DND-41 (cell line): ENCODE results near the gene C1R.

Experiments used
- ATAC-seq: fragments of 200-7000 bp; cut with Tn5 transposase; 3 replicates; pipeline ENCODE4 v1.9.1; 2021; ENCODE audit warnings: low read depth; ENCODE audit not compliant: insufficient read depth
- DNase-seq: peaks from one replicate; pipeline ENCODE4 v3.0.0-alpha.2; 2020
- H2AFZ ChIP-seq: 2 replicates; pipeline ENCODE4 v1.6.0; 2012; ENCODE audit warnings: low read depth, low read length
- H3K27ac ChIP-seq: 2 replicates; pipeline ENCODE4 v1.5.1; 2012; ENCODE audit warnings: low read length, inconsistent platforms
- H3K27me3 ChIP-seq: fragments of 200-600 bp; sonication (generic); 2 replicates; pipeline ENCODE4 v1.6.0; 2012; ENCODE audit warnings: low read length, mild to moderate bottlenecking, inconsistent platforms; ENCODE audit not compliant: insufficient read depth, poor library complexity
- H3K36me3 ChIP-seq: 2 replicates; pipeline ENCODE4 v1.5.1; 2012; ENCODE audit warnings: low read length, inconsistent platforms; ENCODE audit not compliant: insufficient read depth
- H3K4me1 ChIP-seq: 2 replicates; pipeline ENCODE4 v1.5.1; 2012; ENCODE audit warnings: mild to moderate bottlenecking, low read length; ENCODE audit not compliant: insufficient read depth
- H3K4me2 ChIP-seq: 2 replicates; pipeline ENCODE4 v1.6.0; 2012; ENCODE audit warnings: mild to moderate bottlenecking, moderate library complexity, low read length, inconsistent platforms; ENCODE audit not compliant: insufficient read depth
- H3K4me3 ChIP-seq, 2 experiments: fragments of 200-600 bp in 1 of 2; shearing (Covaris generic) in 1 of 2; 2 replicates each; pipeline ENCODE4 v1.5.1; 2012 to 2016; ENCODE audit warnings: inconsistent platforms in 2 of 2, low read length in 2 of 2, mild to moderate bottlenecking in 2 of 2, low read depth in 1 of 2, moderate library complexity in 1 of 2
- H3K79me2 ChIP-seq: 2 replicates; pipeline ENCODE4 v1.6.0; 2012; ENCODE audit warnings: low read length, inconsistent platforms; ENCODE audit not compliant: insufficient read depth
- H3K9ac ChIP-seq: 2 replicates; pipeline ENCODE4 v1.6.0; 2012; ENCODE audit warnings: low read depth, mild to moderate bottlenecking, inconsistent platforms, low read length, moderate library complexity
- H3K9me3 ChIP-seq: 2 replicates; pipeline ENCODE4 v1.5.1; 2012; ENCODE audit warnings: low read length, moderate library complexity, mild to moderate bottlenecking, inconsistent platforms; ENCODE audit not compliant: insufficient read depth, severe bottlenecking
- H4K20me1 ChIP-seq: 2 replicates; pipeline ENCODE4 v1.6.0; 2012; ENCODE audit warnings: low read length; ENCODE audit not compliant: insufficient read depth
- CTCF ChIP-seq: IDR thresholded peaks from 2 replicates; pipeline ENCODE4 v1.5.1; 2012; ENCODE audit warnings: borderline replicate concordance, low read length, moderate library complexity, mild to moderate bottlenecking; ENCODE audit not compliant: poor library complexity, severe bottlenecking; ENCODE audit errors: extremely low read depth
- EZH2 ChIP-seq: IDR thresholded peaks from 3 replicates; pipeline ENCODE4 v1.6.1; 2012; ENCODE audit warnings: borderline replicate concordance, low read depth, mild to moderate bottlenecking, moderate library complexity, low read length, inconsistent platforms; ENCODE audit not compliant: severe bottlenecking

The C1R gene

GRCh38 chr12:7129872-7130691, 37.8 kb upstream of the C1R start, which contains the start of gene CLSTN3:
TSS of gene CLSTN3 (plus strand) at chr12:7130371. CDS start at chr12:7130649, 278 bp downstream.
- no peaks in the 10 kb centered on the region for H3K27me3 ChIP-seq
- no peaks in the 10 kb centered on the region for H3K9me3 ChIP-seq
- H3K4me3 ChIP-seq = peak within 1 kb of the TSS; percentile 36 to 73
- H3K79me2 ChIP-seq = peaks cover 4% of the 10 kb centered on the region; the same call in 1 of the 2 replicates
- peaks cover 18% of the 10 kb centered on the region for H3K36me3 ChIP-seq
- peak within 1 kb of the TSS; percentile 65 for H3K9ac ChIP-seq
- TF ChIP-seq EZH2 = no peak
- TF ChIP-seq CTCF = no peak
- H3K4me2 ChIP-seq = peak within 1 kb of the TSS; percentile 97
- H2AFZ ChIP-seq = peak within 1 kb of the TSS; percentile 94
- no peaks in the 10 kb centered on the region; the same call in 1 of the 2 replicates for H4K20me1 ChIP-seq
- peak; percentile 81 for DNase-seq
- peak within 1 kb of the TSS; percentile 64 for H3K27ac ChIP-seq
- ATAC-seq = peak; percentile 87
- H3K4me1 ChIP-seq = peaks cover 30% of the 10 kb centered on the region

GRCh38 chr12:7129287-7129871, 37.1 kb upstream of the C1R start:
- TF ChIP-seq EZH2 (no peak), CTCF (no peak)
- Histone ChIP-seq H3K27me3 (no peaks in the 10 kb centered on the region), H4K20me1 (no peaks in the 10 kb centered on the region), H3K9ac (peak overlapping the region; percentile 65), H2AFZ (peak overlapping the region; percentile 94), H3K4me2 (peak overlapping the region; percentile 97), H3K9me3 (no peaks in the 10 kb centered on the region), H3K4me3 (peak overlapping the region; percentile 36 to 73), H3K36me3 (peaks cover 12% of the 10 kb centered on the region), H3K27ac (peak overlapping the region; percentile 61; the same call in 1 of the 2 replicates), H3K79me2 (peaks cover 4% of the 10 kb centered on the region; the same call in 1 of the 2 replicates), H3K4me1 (peaks cover 30% of the 10 kb centered on the region)
- DNase-seq (no peak), ATAC-seq (no peak)

- ATAC-seq (no peak), DNase-seq (no peak)
- TF ChIP-seq EZH2 (no peak), CTCF (no peak)
- Histone ChIP-seq H3K4me2 (peak within 1 kb of the TSS; percentile 97), H3K79me2 (peaks cover 4% of the 10 kb centered on the region; the same call in 1 of the 2 replicates), H3K4me3 (peak within 1 kb of the TSS; percentile 36 to 73), H2AFZ (peak within 1 kb of the TSS; percentile 94), H3K9me3 (no peaks in the 10 kb centered on the region), H3K4me1 (peaks cover 30% of the 10 kb centered on the region), H3K9ac (peak within 1 kb of the TSS; percentile 65), H3K36me3 (peaks cover 6% of the 10 kb centered on the region), H3K27ac (peak within 1 kb of the TSS; percentile 61), H3K27me3 (no peaks in the 10 kb centered on the region), H4K20me1 (no peaks in the 10 kb centered on the region)
Observed at GRCh38 chr12:7128681-7129286, 36.5 kb upstream of the C1R start, which contains the start of gene RBP5. TSS of gene RBP5 (minus strand) at chr12:7128889. CDS start at chr12:7128775, 114 bp downstream.
